SK-N-SH (cell line): ENCODE data around the gene SOD3. TPM values are rescaled to one million over a fixed set of nuclear protein-coding genes. Genes with fewer than 3 reads are reported as not detected.

Source experiments
- CTCF ChIA-PET: fragments of 300-600, 350-600 bp; formaldehyde crosslinking; extraction: SDS; loops from one replicate; lab custom pipeline; 2021; lab: Yijun Ruan, JAX
- POLR2A ChIA-PET: fragments of 350-600 bp; sonication (Branson Sonifier 250); formaldehyde crosslinking; extraction: SDS; loops from one replicate; lab custom pipeline; 2020; ENCODE audit warnings: antibody characterized with exemption, inconsistent platforms; lab: Yijun Ruan, JAX
- DNase-seq: peaks from one replicate; pipeline ENCODE4 v3.0.0; 2012
- H2AFZ ChIP-seq: fragments of 200-600 bp; sonication (generic); 2 replicates; pipeline ENCODE4 v1.8.1; 2016; ENCODE audit warnings: antibody characterized with exemption, mild to moderate bottlenecking, low read depth
- H3F3A ChIP-seq: fragments of 200-600 bp; sonication (generic); replicated peaks from 2 replicates; pipeline ENCODE3; 2016; ENCODE audit warnings: antibody characterized with exemption, mild to moderate bottlenecking; ENCODE audit not compliant: insufficient read depth
- H3K27ac ChIP-seq, 2 experiments: fragments of 200-500 bp in 1 of 2; fragments of 200-600 bp in 1 of 2; sonication (Bioruptor generic) in 1 of 2; sonication (generic), shearing (Covaris generic) in 1 of 2; 2 replicates each; pipeline versions ENCODE4 v1.5.1 to v1.6.1; 2014 to 2016; ENCODE audit warnings: low read depth in 2 of 2, inconsistent platforms in 1 of 2, low read length in 1 of 2, mild to moderate bottlenecking in 1 of 2, mixed read lengths in 1 of 2
- H3K27me3 ChIP-seq: fragments of 200-600 bp; sonication (generic), shearing (Covaris generic); 2 replicates; pipeline ENCODE4 v1.6.1; 2016; ENCODE audit warnings: mixed run types; ENCODE audit not compliant: insufficient read depth
- H3K36me3 ChIP-seq, 2 experiments: fragments of 200-500 bp in 1 of 2; fragments of 200-600 bp in 1 of 2; sonication (Bioruptor generic) in 1 of 2; sonication (generic) in 1 of 2; replicated peaks in 1 of 2; 2 replicates each; pipeline versions ENCODE3 to v1.5.1; 2014 to 2016; ENCODE audit warnings: low read length in 1 of 2, mild to moderate bottlenecking in 1 of 2; ENCODE audit not compliant: insufficient read depth in 2 of 2, control insufficient read depth in 1 of 2
- H3K4me1 ChIP-seq, 2 experiments: fragments of 200-500 bp in 1 of 2; fragments of 200-600 bp in 1 of 2; sonication (Bioruptor generic) in 1 of 2; sonication (generic), shearing (Covaris generic) in 1 of 2; 2 replicates each; pipeline versions ENCODE4 v1.5.1 to v1.6.1; 2014 to 2016; ENCODE audit warnings: low read depth in 1 of 2, low read length in 1 of 2, mixed run types in 1 of 2; ENCODE audit not compliant: insufficient read depth in 2 of 2, control insufficient read depth in 1 of 2
- H3K4me2 ChIP-seq: fragments of 200-600 bp; sonication (generic), shearing (Covaris generic); 2 replicates; pipeline ENCODE4 v1.6.1; 2017; ENCODE audit warnings: mixed run types
- H3K4me3 ChIP-seq, 2 experiments: fragments of 200-500 bp in 1 of 2; fragments of 200-600 bp in 1 of 2; sonication (Bioruptor generic) in 1 of 2; sonication (generic), shearing (Covaris generic) in 1 of 2; 2 replicates each; pipeline versions ENCODE4 v1.5.1 to v1.8.1; 2014 to 2016; ENCODE audit warnings: low read depth in 2 of 2, inconsistent platforms in 1 of 2, low read length in 1 of 2, mild to moderate bottlenecking in 1 of 2, mixed read lengths in 1 of 2, moderate library complexity in 1 of 2
- H3K79me2 ChIP-seq: fragments of 200-600 bp; sonication (generic); 2 replicates; pipeline ENCODE4 v1.8.1; 2017; ENCODE audit warnings: mild to moderate bottlenecking; ENCODE audit not compliant: insufficient read depth
- H3K9ac ChIP-seq: fragments of 200-600 bp; sonication (generic); 2 replicates; pipeline ENCODE4 v1.6.1; 2017; ENCODE audit warnings: mixed run types
- H3K9me2 ChIP-seq: fragments of 200-600 bp; sonication (generic); 2 replicates; pipeline ENCODE4 v1.6.1; 2017; ENCODE audit warnings: mixed run types
- H3K9me3 ChIP-seq: fragments of 200-600 bp; sonication (generic); 2 replicates; pipeline ENCODE4 v1.6.1; 2017; ENCODE audit warnings: mixed run types, mild to moderate bottlenecking, moderate library complexity
- H4K20me1 ChIP-seq: fragments of 200-600 bp; sonication (generic); 2 replicates; pipeline ENCODE4 v1.6.1; 2017; ENCODE audit warnings: mild to moderate bottlenecking, mixed run types; ENCODE audit not compliant: insufficient read depth
- CHD2 ChIP-seq: fragments of 150-350 bp; IDR thresholded peaks from 2 replicates; pipeline ENCODE4 v1.6.1; 2018; ENCODE audit warnings: low read length; ENCODE audit not compliant: partially characterized antibody
- ELF1 ChIP-seq: IDR thresholded peaks from 2 replicates; pipeline ENCODE4 v1.4.0; 2012
- FOXJ3 ChIP-seq: sonication (generic); formaldehyde crosslinking; IDR thresholded peaks from 2 replicates; pipeline ENCODE4 v1.5.1; 2020; ENCODE audit warnings: mild to moderate bottlenecking, missing genetic modification reagents
- FOXM1 ChIP-seq: IDR thresholded peaks from 2 replicates; pipeline ENCODE4 v1.4.0; 2012; ENCODE audit warnings: low read depth, mild to moderate bottlenecking
- GABPA ChIP-seq: IDR thresholded peaks from 2 replicates; pipeline ENCODE4 v1.4.0; 2012; ENCODE audit warnings: low read depth, mild to moderate bottlenecking
- GATA2 ChIP-seq: sonication (generic); formaldehyde crosslinking; IDR thresholded peaks from 2 replicates; pipeline ENCODE4 v1.5.0; 2020; ENCODE audit warnings: mild to moderate bottlenecking, missing genetic modification reagents
- JUND ChIP-seq: IDR thresholded peaks from 2 replicates; pipeline ENCODE4 v1.4.0; 2012
- MXI1 ChIP-seq: IDR thresholded peaks from 2 replicates; pipeline ENCODE4 v1.6.1; 2012; ENCODE audit warnings: mild to moderate bottlenecking, low read depth, low read length, improper control_type of control experiment
- NRF1 ChIP-seq: IDR thresholded peaks from 2 replicates; pipeline ENCODE4 v1.6.1; 2012; ENCODE audit warnings: low read depth, mild to moderate bottlenecking, low read length
- POLR2AphosphoS5 ChIP-seq: IDR thresholded peaks from 2 replicates; pipeline ENCODE4 v1.6.1; 2012; ENCODE audit warnings: low read depth, low read length
- RFX5 ChIP-seq: IDR thresholded peaks from 2 replicates; pipeline ENCODE4 v1.6.1; 2012; ENCODE audit warnings: mild to moderate bottlenecking, improper control_type of control experiment, low read length
- SMC3 ChIP-seq: IDR thresholded peaks from 2 replicates; pipeline ENCODE4 v1.6.1; 2012; ENCODE audit warnings: low read depth, low read length, improper control_type of control experiment
- TAF1 ChIP-seq: IDR thresholded peaks from 2 replicates; pipeline ENCODE4 v1.6.1; 2012; ENCODE audit warnings: low read depth, mild to moderate bottlenecking, low read length, moderate library complexity, borderline replicate concordance
- TEAD4 ChIP-seq: IDR thresholded peaks from 2 replicates; pipeline ENCODE4 v1.4.0; 2012; ENCODE audit warnings: mild to moderate bottlenecking, borderline replicate concordance; ENCODE audit not compliant: insufficient read depth
- YY1 ChIP-seq: IDR thresholded peaks from 2 replicates; pipeline ENCODE4 v1.4.0; 2012; ENCODE audit warnings: low read depth, mild to moderate bottlenecking
- ZBTB33 ChIP-seq: IDR thresholded peaks from 2 replicates; pipeline ENCODE4 v1.4.0; 2012; ENCODE audit warnings: low read depth, borderline replicate concordance
- WGBS: methylation state at CpG from one replicate; pipeline ENCODE4 v1.1.6; 2017; ENCODE audit warnings: low lambda C conversion rate; 5-methylcytosine and 5-hydroxymethylcytosine counted together
- polyA plus RNA-seq, 3 experiments: library from polyadenylated mRNA; depleted of rRNA; stranded (reverse); fragments of >200 nt; gene quantifications; 2 replicates each; pipeline ENCODE4 v1.2.3, GENCODE V29; 2012
- TF ChIP-seq, protein P1 (sequence below): IDR thresholded peaks from 2 replicates; pipeline ENCODE4 v1.4.0; 2012; ENCODE audit warnings: low read depth
- TF ChIP-seq, protein P2 (sequence below): IDR thresholded peaks from 2 replicates; pipeline ENCODE4 v1.4.0; 2012; ENCODE audit warnings: low read depth, borderline replicate concordance
- TF ChIP-seq, protein P3 (sequence below): IDR thresholded peaks from 2 replicates; pipeline ENCODE4; 2012

Gene SOD3
- polyA plus RNA-seq, 1 of the 3 experiments (the other 2 are of a cell fraction), result 21.6 TPM

- Histone ChIP-seq H3K4me3 (no peak overlapping the region), H2AFZ (no peak overlapping the region), H3K4me1 (peaks cover 0 to 21% of the 10 kb centered on the region in 2 experiments; a peak in 2 of 4 replicates), H3K36me3 (no peaks in the 10 kb centered on the region), H3K4me2 (no peak overlapping the region), H3K27ac (no peak overlapping the region), H3K9me2 (no peaks in the 10 kb centered on the region), H4K20me1 (no peaks in the 10 kb centered on the region), H3K9ac (no peak overlapping the region), H3K27me3 (no peaks in the 10 kb centered on the region), H3K9me3 (no peaks in the 10 kb centered on the region), H3K79me2 (no peaks in the 10 kb centered on the region), H3F3A (peaks cover 19% of the 10 kb centered on the region)
- CTCF ChIA-PET, result interaction anchor here (0.6 kb wide), 1 partner anchor 1254 kb away, joined by 3 read pairs; no protein-coding TSS in a partner anchor
- POLR2A ChIA-PET, result interaction anchor here (0.7 kb wide), 1 partner anchor 1031 kb away, joined by 3 read pairs; no protein-coding TSS in a partner anchor
- DNase-seq, result no peak
- 65% methylated on average over 5 of the region's 5 CpGs for WGBS
- TF ChIP-seq TEAD4 (no peak), TAF1 (no peak), POLR2AphosphoS5 (no peak), MXI1 (no peak), GABPA (no peak), RFX5 (no peak), CHD2 (no peak), FOXM1 (no peak), YY1 (no peak), SMC3 (no peak), JUND (no peak), ZBTB33 (no peak), NRF1 (no peak), GATA2 (CRISPR knock-in tag) (no peak), FOXJ3 (CRISPR knock-in tag) (no peak), ELF1 (no peak)
- TF ChIP-seq, protein P1, sequence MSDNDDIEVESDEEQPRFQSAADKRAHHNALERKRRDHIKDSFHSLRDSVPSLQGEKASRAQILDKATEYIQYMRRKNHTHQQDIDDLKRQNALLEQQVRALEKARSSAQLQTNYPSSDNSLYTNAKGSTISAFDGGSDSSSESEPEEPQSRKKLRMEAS, result no peak
- TF ChIP-seq, protein P2, sequence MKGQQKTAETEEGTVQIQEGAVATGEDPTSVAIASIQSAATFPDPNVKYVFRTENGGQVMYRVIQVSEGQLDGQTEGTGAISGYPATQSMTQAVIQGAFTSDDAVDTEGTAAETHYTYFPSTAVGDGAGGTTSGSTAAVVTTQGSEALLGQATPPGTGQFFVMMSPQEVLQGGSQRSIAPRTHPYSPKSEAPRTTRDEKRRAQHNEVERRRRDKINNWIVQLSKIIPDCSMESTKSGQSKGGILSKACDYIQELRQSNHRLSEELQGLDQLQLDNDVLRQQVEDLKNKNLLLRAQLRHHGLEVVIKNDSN, result no peak
- TF ChIP-seq, protein P3, sequence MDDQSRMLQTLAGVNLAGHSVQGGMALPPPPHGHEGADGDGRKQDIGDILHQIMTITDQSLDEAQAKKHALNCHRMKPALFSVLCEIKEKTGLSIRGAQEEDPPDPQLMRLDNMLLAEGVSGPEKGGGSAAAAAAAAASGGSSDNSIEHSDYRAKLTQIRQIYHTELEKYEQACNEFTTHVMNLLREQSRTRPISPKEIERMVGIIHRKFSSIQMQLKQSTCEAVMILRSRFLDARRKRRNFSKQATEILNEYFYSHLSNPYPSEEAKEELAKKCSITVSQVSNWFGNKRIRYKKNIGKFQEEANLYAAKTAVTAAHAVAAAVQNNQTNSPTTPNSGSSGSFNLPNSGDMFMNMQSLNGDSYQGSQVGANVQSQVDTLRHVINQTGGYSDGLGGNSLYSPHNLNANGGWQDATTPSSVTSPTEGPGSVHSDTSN, result no peak
Measured at GRCh38 chr4:24772061-24772705, 23.2 kb upstream of the SOD3 start.
